ENCODE data around the gene GMCL2.
"Not testable (repeated sequence)": the region's sequence is repeated elsewhere in the genome, so short reads cannot be mapped to it uniquely, and the experiment has no call there.

GMCL2 gene, protein sequence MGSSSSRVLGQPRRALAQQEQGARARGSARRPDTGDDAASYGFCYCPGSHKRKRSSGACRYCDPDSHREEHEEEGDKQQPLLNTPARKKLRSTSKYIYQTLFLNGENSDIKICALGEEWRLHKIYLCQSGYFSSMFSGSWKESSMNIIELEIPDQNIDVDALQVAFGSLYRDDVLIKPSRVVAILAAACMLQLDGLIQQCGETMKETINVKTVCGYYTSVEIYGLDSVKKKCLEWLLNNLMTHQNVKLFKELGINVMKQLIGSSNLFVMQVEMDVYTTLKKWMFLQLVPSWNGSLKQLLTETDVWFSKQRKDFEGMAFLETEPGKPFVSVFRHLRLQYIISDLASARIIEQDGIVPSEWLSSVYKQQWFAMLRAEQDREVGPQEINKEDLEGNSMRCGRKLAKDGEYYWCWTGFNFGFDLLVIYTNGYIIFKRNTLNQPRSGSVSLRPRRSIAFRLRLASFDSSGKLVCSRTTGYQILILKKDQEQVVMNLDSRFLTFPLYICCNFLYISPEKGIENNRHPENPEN

DNA sequence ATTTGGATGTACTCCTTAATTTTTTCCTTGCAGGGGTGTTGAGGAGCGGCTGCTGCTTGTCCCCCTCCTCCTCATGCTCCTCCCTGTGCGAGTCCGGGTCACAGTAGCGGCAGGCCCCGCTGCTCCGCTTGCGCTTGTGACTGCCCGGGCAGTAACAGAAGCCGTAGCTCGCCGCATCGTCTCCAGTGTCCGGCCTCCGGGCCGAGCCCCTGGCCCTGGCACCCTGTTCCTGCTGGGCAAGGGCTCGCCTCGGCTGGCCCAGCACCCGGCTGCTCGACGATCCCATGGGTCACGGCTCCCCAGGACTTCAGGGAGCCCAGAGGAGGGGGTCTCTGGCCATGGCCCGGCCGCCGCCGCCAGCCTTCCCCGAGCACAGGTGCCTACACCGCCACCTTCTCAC, at the start of gene GMCL2:
GMCL2 (minus strand) TSS at position 358 of the 400 bp plus-strand sequence; CDS start at position 286, 72 bp downstream.
- no peak for DNase-seq (ENCODE audit: low spot score)

DNA sequence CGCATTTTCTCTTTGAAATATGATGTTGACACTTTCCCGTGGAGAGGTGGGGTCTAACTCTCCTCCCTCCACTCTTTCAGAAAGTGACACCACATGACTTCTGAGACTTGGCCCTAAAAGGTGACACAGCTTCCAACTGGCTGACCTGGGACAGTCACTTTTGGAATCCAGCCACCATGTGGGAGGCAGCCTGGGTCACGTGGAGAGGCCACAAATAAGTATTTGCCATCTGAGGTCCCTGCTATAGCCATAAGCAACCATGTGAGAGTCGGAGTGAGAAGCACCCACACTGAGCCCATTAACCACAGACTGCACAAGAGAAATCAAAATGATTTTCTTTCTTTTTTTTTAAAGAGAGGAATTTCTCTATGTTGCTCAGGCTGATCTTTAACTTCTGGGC, 49.5 kb upstream of the GMCL2 start:
- no peak for DNase-seq (ENCODE audit: low spot score)

DNA sequence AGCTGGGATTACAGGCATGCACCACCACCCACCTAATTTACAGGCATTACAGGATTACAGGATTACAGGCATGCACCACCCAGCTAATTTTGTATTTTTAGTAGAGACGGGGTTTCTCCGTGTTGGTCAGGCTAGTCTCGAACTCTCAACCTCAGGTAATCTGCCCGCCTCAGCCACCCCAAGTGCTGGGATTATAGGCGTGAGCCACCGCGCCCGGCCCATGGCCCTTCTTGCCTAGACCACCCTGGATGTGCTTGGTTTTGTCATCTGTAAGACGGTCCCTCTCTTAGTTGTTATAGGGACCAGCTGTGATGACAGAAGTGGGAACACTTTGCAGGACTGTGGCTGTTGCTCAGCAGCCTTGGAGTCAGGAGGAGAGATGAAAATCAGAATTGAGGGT, 49.0 kb upstream of the GMCL2 start:
- no peak for DNase-seq (ENCODE audit: low spot score)

DNA sequence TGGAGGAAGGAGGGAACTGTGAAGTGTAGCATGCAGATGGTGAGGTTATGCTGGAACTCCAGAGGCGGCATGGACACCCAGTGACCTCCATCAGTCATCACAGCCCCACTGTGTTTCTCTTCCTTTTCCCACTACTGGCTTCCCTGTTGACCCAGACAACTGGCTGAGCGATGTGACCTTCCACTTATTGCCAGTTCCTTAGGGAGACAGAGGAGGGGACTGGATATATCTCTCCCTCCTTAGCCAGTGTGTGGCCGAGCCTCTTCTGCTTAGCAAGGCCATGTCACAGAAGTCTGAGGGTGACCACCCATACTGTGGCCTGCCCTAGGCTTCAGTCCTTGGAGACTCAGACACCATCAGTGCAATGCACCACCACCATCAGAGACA, 48.4 kb upstream of the GMCL2 start:
- DNase-seq (ENCODE audit: low spot score): no peak

DNA sequence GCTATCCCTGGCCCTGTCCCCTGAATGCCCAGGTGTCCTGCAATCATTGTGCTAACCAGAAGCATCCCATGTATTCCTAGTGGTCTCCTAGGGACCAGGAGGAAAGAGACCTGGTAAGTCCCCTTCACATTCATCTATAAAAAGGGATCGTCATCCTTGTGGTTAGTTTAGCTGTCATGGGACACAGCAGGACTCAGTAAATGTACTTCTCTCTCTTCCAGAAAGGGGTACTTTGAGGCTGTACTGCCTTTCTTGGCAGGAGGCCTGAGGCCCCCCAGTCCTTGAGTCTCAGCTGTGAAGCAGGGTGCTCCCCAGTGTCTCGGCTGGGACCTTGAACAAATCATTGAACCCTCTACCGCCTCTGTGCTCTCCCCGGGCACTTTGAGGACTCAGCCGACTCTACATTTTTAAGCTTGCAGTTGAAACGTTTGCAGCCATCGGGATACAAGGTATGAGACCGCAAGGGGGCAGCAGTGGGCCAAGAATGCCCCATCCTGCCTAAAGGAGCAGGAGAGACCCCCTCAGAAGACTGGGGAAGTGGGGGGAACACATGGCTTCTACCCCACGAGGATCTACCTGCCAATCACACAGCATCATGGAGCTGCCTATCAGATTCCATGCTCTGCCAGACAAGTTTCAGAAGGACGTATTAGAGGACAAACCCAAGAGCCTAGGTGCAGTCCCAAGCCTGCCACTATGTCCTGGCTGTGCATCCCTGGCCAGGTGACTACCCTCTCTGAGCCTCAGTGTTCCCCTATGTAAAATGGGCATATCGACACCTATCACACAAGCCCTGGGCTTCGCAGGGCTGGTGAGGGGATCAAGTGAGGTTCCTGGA, 47.8 kb upstream of the GMCL2 start:
- peak; percentile 77 for DNase-seq (ENCODE audit: low spot score)

DNA sequence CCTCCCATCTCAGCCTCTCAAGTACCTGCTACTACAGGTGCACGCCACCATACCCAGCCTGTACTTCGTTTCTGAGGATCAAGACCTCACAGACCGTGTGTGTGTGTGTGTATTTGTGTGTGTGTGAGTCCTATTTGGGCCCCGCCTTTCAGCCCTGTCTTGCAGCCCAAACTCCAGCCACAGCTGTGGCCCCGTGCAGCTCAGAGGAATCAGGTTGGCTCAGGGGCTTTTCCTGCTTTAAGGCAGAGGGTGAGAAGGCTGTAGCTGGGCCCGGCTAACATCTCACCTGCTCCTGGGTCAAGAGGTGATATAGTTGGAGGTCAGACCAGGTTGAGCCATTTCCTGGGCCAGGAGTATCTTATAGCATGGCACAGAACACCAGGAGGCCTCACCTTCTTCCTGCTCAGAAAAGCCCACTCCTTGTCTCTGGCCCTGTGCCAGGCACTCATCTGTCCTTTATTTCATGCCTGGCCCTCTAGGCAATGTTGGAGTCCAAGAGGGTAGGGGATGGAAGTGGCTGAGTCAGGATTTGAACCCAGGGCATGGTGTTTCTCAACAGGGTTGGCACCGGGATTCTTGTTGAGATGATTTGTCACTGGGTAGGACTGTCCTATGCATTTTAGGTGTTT, 47.1 kb upstream of the GMCL2 start:
- no peak for DNase-seq (ENCODE audit: low spot score)

DNA sequence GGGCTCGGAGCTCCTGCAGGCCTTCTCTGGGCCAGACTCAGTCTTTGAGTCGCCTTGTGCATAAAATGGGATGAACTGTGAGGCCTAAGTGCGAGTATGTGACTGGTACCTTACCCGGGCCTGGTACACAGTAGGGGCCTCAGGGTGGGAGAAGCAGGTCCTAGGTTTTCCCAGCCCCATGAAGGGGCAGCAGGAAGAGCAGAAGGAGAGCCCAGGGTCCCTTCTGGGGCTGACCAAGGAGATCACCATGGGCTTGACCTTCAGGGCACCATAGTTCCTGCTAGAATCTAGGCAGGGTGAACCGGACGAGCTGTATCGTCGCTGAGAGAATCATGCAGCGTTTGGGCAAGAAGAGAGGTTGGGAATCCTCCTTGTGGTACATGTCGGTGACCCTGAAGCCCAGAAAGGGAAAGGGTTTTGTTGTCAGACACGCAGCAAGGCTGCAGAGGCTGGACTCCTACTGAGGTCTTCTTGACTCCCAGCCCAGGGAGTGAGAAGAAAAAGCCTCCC, 45.8 kb upstream of the GMCL2 start:
- DNase-seq (ENCODE audit: low spot score): no peak

DNA sequence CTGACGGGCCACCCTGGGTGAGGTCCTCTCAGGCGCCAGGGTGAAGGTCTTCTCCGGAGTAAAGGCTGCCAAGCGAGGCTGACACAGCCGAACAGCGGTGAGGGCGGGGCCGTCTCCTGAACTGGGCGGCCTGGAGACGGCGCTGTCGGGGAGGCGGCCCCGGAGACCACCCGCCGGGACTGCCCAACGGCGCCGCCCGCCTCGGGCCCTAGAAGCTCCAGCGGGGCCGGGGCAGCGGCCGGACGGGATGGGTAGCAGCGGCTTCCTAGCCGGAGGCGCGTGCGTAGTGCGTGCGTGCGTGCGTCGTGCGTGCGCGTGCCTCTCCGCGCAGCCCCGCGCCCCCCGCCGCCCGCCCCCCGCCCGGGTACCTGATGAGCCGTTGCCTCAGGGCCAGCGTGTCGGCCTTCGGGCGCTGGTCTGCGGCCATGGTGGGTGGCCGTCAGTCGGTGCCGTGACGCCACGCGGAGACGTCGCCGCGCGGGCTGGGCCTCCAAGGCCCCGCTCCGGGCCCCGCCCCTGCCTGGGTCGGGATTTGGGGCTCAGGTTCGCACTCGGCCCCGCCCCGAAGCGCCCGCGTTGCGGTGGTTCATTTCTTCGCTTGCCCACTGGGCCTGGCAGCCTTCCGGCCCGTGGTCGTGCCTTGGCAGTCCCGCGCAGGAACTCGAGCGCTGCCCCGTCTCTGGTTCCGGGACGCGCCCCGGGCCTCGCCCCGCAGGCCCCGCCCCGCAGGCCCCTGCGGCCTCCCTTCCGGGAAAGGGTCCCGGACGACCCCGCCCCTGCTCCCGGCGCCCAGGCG, 45.2 kb upstream of the GMCL2 start, which contains the start of gene PHYKPL:
PHYKPL (minus strand) TSS at position 679 of the 796 bp plus-strand sequence; CDS start at position 427, 252 bp downstream.
- peak; percentile 63 for DNase-seq (ENCODE audit: low spot score)

DNA sequence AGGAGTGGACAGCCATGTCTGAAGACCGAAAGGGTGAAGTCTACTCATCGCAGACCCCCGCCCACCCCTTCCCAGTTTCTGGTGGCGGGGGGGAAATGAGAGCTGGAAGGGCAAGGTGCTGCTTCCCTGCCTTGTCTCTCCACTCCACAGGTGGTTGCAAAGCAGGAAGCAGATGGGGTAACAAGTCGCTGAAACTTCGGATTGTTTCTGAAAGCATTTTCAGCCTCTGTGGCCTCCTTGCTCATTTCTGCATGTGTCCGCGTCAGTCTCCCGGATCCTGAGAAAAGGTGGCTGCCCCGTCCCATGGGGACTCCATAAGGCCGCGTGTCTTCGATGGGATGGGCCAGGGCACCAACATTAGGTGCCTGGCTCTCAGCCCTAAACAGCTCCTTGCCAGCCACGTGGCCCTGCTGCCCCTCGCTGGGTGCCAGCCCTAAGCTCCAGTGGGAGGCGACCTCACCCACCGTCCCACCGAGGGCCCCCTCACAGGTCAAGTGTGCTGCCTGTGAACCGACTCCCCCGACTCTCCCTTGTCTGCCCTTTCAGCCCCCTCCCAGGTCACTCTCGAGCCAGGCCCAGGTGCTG, 44.5 kb upstream of the GMCL2 start:
- DNase-seq (ENCODE audit: low spot score): no peak

DNA sequence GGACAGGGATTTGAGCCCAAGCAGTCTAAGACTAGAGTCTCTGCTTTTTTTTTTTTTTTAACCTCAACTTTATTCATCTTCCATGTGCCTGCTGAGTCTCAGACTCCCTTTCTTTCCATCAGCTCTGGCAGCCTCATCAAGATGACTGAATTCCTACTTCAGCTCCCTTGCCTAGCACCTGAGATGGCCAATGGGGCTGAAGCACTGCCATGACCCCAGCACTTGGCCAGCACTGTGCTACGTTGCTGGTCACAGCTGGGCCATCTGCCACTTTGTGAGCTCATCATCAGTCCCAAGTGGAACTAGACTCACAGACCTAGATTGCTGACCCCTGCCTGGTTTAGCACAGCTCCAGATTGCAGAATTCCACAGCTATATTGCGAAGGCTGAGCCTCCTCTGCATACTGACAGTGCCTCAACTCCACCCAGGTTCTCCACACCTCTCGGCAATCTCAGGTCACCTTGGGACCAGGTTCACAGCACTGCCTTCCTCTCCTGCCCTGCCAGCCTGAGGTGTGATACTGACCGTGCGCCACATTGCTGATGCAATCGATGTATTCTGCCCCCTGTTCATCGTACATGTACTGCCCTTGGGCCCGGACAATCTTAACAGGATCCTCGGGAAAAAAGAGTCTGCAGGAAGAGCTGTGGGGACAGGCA, 43.8 kb upstream of the GMCL2 start:
- no peak for DNase-seq (ENCODE audit: low spot score)

DNA sequence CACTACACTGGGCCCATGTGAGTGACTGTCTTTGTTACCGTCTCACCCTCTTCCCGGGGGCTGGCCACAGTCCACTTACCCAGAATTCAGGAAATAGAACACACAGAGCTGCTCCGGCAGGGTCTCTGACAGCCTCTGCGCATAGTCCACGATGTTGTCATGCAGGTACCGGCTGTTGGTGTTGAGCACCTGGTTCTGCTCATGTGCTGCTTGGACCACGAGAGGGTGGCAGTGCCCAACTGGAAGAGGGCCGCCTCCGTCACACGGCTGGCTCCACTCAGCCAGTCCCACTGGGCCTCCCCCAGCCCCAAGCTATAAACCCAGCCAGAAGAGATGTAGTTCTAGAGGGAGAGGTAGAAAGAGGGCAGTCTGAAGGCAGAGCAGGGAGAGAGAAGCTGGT, 42.7 kb upstream of the GMCL2 start:
- DNase-seq (ENCODE audit: low spot score): no peak

DNA sequence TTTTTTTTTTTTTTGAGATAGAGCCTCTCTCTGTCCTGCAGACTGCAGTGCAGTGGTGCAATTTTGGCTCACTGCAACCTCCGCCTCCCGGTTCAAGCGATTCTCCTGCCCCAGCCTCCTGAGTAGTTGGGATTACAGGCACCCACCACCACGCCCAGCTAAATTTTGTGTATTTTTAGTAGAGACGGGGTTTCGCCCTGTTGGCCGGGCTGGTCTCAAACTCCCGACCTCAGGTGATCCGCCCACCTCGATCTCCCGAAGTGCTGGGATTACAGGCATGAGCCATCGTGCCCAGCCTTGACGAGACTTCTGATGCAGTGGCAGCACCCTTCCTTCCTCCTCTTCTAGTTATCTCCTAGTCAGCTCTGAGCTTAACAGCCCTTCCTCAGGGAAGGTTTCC, 41.9 kb upstream of the GMCL2 start:
- DNase-seq (ENCODE audit: low spot score): not testable (repeated sequence)

DNA sequence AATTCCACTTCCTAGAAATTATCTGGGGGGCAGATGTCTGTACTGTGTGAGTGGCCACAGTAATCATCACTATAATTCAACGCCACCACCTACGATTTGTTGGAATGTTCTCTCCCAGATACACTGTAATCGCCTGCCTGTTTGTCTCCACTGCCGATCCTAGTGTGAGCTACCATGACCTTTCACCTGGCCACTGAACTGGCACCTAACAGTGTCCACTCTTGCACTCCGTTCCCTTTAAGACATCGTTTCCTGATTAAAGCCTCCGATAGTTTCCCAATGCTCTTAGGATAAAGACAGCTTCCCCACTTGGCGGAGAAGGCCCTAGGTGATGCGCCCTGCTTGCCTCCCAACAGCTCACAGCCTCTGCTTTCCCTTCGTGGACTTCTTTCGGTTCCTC, 41.4 kb upstream of the GMCL2 start:
- no peak for DNase-seq (ENCODE audit: low spot score)

DNA sequence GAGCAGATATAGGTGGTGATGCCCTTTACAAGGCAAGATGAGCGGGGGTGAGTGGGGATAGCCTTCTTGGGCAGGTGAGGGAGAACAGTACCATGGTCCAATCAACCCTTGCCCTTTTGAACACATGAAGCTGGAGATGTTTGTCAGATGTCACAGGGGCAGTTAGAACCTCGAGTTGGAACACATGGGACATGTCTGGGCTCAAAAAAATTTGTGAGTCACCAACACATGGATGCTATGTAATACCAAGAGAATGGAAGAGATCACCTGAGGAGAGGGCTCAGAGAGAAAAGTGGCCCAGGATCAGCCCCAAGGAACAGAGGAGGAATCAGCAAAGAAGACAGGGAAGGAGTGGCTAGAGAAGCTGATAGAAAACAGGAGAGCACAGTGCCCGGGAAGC, 40.8 kb upstream of the GMCL2 start:
- no peak for DNase-seq (ENCODE audit: low spot score)

DNA sequence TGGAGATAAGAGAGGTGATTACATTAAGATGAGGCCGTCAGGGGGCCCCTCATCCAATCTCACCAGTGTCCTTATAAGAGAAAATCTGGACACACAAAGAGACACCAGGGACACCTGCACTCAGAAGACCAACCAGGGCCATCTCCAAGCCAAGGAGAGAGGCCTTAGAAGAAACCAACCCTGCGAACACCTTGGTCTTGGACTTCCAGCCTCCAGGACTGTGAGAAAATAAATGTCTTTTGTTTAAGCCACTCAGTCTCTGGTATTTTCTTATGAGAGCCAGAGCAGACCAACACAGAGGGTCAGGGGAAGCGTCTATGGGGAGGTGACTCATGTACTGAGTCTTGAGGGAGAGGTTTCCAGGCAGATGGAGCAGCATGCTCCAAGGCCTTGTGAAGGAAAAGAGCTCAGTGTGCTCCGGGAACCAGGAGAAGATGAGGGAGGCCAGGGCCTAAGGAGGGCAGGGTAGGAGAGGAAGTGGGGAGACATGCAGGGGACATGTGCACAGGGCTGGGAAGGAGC, 40.0 kb upstream of the GMCL2 start:
- no peak for DNase-seq (ENCODE audit: low spot score)

DNA sequence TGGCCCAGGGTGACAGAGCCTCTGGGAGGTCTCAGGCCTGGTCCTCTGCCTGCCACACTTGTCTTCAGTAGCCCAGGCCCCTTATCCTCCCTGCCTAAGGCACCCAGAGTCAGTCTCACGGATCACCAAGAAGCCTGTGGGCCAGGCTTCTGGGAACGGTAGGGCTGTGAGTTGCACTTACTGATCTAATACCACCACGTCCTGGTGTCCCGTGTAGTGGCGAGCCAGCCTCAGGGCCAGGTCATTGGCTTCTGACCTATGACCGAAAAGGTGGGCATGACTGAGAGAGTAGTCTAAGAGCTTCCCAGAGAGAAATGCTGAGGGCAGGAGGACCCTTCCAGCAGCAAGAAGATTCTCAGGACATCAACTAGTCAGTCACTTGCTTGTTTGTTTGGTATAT, 38.0 kb upstream of the GMCL2 start:
- no peak for DNase-seq (ENCODE audit: low spot score)

DNA sequence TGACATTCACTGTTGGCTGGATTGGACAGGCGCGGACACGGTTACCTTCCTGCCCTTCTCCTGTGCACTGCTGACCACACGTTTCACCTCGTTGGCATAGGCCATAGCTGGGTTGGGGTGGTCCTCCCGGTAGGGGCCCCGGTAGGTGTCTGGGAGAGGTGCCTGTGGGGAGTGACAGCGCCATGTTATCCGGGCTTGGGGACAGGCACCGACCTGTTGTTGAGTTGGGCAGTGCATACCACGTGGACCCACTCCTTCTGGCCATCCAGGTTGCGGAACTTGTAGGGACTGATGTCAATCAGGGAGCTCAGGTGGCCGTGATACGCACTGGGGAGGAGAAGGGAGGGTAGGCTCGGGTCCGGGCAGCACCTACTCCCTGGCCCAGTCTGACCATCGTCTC, 37.2 kb upstream of the GMCL2 start:
- DNase-seq (ENCODE audit: low spot score): no peak

DNA sequence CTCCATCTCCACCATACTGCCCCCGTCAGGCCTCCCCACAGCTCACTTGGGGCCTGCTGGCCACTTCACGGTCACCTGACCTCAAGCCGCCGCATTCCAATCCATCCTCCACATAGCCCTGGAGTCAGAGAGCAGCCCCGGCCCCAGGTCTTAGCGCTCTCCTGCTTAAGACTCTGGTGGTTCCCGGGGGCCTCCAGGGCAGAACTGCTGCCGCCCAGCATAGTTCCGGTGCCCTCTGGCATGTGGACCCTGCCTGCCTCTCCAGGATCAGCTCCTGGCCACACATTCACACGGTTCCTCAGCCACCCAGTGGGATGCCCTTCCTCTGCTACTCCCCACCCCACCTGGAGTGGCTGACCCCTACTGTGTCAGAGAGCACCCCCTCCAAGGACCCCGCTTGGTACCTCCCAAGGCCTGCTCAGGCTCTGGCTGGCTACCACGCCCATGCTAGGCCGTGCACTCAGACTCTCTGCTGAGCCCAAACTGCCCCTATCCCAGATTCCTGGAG, 36.7 kb upstream of the GMCL2 start:
- DNase-seq (ENCODE audit: low spot score): no peak

DNA sequence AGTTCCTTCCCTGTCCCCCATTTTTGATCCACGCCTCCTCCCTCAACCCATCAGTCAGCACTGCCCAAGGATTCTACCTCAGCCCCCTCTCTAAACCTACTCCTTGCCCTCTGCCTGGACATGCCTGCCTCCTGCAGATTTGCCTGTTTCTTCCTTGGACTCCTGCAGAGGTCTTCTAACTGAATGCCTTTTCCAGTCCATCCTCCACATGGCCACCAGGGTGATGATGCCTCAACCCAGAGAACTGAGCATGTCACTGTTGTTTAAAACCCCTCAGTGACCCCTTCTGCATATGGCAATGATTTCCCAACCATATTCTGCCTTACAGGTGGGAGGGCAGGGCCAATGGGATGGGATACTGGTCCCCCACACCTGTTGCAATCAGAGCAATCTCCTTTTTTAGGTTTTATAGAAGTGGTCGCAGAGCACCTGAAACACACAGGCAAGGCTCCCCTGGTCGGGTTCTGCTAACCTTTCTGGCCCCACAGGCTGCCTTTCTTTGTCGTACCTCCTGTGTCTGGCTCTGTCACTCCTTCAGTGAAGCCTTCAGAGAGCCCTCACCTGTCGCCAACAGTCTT, 36.1 kb upstream of the GMCL2 start:
- no peak for DNase-seq (ENCODE audit: low spot score)

DNA sequence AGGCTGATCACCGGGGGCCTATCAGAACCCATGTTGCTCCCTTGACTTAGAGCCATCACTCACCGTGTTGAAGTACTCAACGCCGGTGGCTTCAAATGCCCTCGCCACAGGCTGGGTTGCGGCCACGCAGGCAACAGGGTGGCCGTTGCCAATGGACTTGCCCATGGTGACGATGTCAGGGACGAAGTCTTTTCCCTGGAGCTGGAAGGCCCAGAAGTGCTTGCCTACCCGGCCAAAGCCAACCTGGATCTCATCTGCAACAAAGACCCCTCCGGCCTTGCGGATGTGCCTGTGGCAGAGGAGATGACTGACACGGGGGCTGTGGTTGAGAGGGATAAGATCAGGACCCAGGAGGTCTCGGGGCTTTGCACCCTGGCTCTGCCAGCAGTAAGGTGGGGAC, 35.1 kb upstream of the GMCL2 start:
- no peak for DNase-seq (ENCODE audit: low spot score)

Data from CD4-positive, alpha-beta T cell treated with Interleukin-2 at 100 ng/mL for 4 hours (primary cell).